ENCODE data around the gene TRANK1.

DNA sequence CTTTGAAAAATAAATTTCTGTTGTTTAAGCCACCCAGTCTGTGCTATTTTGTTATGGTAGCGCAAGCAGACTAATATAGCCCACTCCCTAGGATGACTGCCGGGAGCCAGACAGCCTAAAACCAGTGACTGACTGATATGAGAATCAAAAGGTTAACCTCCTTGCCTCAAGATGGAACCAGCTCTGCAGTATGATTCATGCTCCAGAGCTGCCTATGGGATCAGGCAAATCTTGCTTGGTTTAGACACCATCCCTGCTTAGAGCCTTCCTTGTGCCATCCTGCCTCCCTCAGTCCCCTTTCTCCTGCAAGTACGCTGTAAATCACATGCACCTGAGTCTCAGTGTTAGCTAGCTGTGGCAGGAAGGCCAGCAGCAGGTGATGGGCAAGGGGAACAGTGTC is 39.3 kb downstream of the TRANK1 start:
- TF ChIP-seq ZFP3 (CRISPR knock-in tag; IDR thresholded peaks at IDR 0.05) (no peak), ZFP30 (CRISPR knock-in tag; IDR thresholded peaks at IDR 0.05) (no peak), TCF4 (CRISPR knock-in tag; IDR thresholded peaks at IDR 0.05; ENCODE audit: borderline replicate concordance) (no peak), ZC3H10 (CRISPR knock-in tag; IDR thresholded peaks at IDR 0.05) (no peak), RARB (CRISPR knock-in tag; IDR thresholded peaks at IDR 0.05) (no peak), ZNF70 (CRISPR knock-in tag; IDR thresholded peaks at IDR 0.05) (no peak), SNAI2 (CRISPR knock-in tag; IDR thresholded peaks at IDR 0.05) (no peak)

Data from SK-N-SH treated with all-trans-retinoic acid at 6 μM for 48 hours (cell line).